AG09319 (cell line): Measurements from ENCODE around the gene ELOVL6.

ENCODE experiments used
- DNase-seq: peaks from one replicate; pipeline ENCODE4 v3.0.0-alpha.2; 2010; ENCODE audit warnings: low read depth; ENCODE audit errors: extremely low read depth
- TF ChIP-seq, protein P1 (sequence below): IDR thresholded peaks from 2 replicates; pipeline ENCODE4 v1.5.1; 2011; ENCODE audit warnings: low read depth, mild to moderate bottlenecking, inconsistent platforms, low read length, moderate library complexity

ELOVL6 gene

DNA sequence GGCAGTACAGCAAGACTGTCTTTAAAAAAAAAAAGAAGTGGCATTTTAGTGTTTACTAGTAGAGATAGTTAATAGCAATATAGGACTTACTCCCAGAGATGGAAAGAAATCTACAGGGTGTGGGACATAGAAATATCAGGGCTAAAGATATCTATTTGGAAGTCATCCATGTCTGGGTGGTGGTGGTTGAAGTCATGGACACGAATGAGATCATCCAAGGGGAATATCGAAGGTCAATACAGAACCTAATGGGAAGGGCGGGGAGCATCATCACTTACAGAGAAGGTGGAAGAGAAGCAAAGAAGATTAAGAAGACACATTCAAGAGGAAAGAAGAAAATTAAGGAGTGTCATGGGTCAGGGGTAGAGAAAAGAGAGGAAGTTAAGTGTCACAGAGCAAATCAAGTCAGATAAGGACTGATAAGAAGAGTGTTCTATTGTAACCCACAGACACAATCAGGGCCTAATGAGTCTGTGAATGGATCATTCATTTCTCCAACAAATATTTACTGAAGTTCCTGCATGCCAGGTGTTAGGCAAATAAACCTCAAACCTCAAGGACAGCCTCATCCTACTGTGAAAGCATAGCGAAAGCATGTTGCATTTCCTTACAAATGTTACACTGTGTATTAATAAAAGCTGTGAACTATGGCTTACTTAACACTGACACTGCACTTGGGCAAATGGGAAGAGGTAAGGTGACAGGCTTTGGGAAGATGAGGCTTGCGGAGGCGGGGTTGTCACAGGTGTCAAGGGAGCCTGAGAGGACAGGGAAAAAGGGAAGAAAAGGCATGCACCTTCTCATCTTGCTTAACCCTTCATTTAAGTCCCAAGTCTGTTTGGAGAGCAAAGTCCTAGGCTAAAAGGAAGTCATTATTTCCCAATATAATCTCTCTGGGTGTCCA is 65.3 kb downstream of the ELOVL6 start:
- no peak for DNase-seq
- TF ChIP-seq, protein P1, sequence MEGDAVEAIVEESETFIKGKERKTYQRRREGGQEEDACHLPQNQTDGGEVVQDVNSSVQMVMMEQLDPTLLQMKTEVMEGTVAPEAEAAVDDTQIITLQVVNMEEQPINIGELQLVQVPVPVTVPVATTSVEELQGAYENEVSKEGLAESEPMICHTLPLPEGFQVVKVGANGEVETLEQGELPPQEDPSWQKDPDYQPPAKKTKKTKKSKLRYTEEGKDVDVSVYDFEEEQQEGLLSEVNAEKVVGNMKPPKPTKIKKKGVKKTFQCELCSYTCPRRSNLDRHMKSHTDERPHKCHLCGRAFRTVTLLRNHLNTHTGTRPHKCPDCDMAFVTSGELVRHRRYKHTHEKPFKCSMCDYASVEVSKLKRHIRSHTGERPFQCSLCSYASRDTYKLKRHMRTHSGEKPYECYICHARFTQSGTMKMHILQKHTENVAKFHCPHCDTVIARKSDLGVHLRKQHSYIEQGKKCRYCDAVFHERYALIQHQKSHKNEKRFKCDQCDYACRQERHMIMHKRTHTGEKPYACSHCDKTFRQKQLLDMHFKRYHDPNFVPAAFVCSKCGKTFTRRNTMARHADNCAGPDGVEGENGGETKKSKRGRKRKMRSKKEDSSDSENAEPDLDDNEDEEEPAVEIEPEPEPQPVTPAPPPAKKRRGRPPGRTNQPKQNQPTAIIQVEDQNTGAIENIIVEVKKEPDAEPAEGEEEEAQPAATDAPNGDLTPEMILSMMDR = no peak

DNA sequence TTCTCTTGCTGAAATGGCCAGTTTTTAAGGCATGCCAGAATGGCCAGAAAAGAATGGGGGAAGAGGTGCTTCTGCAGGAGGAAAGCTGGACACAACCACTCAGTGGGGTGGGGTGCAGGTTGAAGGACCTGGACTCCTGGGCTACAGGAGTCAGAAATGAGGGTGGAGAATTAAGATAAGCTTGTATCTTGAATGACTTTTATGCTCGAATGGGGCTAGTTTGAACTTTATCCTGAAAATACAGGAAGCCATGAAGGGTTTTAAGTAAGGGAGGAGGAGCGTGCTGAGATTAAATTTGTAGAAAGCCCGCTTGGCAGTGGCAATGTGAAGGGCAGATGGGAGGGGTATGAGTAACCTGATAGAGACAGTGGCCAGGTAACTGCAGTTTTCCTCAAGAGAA is 66.5 kb downstream of the ELOVL6 start:
- TF ChIP-seq, protein P1 = no peak
- no peak for DNase-seq

DNA sequence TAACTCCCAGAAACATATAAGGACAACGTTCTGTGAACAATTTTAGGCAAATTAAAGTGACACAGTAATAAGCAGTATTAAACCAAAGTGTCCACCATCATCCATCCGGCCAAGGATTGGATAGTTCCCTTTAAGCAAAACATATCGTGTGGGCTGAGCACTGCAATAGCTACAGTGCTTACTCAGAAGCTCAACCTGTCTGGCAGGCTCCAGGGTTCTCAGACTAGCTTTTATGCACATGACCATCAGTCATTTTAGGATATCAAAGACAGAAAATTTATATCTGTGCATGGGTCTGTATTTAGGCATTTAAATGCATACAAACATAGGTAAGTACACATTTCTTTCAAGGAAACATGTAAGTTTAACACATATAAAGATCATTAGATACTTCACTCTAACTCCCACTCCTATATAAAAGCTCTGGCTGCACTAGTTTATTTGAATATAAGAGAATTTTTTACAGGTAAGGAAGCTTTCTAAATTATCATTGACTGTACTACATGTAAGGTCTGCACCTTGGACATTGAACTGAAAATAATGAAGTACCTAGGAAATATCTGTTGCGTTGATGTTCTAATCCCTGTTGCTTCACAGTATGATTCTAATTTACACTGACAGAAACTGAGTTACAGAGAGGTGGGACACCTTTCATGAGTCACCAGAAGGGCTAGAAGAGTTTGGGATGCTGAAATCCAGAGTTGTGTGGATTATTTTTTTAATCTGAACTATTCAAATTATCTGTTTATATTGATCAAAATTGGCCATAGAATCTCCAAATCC is 67.6 kb downstream of the ELOVL6 start:
- TF ChIP-seq, protein P1 = no peak
- DNase-seq = no peak

DNA sequence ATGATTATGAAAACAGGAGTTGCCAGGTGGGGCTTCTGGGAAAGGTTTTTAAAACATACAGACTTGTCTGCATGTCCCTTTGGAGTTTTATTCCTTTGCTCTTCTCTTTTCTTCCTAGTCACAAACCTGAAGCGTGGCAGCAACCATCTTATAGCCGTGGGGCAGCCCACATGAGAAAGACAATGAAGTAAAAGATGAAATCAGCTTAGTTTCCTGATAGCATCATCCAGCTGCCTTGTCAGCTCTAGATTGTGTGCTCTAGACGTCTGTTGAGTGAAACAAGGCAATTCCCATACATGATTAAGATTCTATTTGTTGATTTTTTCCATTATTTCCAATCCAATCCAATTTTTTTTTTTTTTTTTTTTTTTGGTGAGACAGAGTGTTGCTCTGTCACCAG is 68.9 kb downstream of the ELOVL6 start:
- DNase-seq = no peak
- TF ChIP-seq, protein P1 = no peak

DNA sequence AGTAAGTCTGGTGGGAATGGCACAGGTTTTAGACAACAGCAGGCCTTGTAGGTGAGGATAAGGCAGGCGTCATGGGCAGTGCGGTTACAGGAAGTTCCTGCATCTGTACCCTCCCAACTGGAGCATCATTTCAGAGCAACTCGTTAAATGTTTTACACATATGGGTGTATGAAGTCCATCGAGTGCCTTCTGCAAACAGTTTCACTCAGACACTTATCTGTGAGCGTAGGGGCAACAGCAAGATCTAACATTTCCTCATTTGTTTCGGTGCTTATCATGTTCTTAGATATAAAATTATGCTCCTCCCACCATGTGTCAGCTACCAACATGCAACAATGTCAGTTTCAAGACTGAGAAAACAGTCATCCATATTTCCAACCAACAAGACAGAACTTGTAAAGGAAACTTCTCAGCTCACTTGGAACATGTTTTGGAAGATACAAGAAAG is 69.9 kb downstream of the ELOVL6 start:
- TF ChIP-seq, protein P1 = no peak
- no peak for DNase-seq

DNA sequence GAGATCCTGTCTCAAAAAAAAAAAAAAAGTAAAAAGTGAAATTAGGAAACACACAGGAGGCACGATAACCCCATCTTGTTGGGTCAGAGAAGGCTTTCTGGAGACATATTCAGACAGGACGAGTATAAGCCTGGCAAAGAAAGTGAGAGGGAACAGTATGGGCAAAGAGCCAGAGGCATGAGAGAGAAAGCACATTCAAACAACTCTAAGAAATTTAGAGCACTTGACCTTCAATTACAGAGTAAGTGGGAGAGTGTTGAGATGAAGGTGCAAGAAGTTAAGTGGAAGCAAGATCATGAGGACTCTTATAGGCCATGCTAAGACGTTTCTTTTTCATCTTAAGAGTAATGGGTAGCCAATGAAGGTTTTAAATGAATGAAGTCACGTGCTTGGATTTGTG is 70.4 kb downstream of the ELOVL6 start:
- TF ChIP-seq, protein P1 = no peak
- no peak for DNase-seq

DNA sequence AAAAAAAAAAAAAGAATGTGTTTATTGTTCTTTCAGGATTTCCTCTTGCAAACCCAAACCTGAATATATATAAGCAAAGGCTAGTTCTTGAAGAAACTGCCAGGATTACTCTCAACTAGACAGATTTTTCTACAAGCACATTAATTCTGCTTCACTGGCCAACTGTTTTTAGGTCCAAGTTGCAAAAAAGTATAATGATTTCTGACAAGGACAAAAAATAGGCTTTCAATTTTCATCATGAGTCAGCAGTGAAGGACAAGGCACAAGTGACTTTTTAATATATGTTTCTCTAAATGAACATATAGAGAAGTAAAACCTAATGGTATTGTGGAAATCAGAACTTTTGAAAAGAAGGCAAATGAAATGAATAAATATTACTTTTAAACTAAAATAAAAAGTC is 73.7 kb downstream of the ELOVL6 start:
- TF ChIP-seq, protein P1 = no peak
- no peak for DNase-seq
